Measurements from ENCODE around the gene VAMP2.

Gene VAMP2

DNA sequence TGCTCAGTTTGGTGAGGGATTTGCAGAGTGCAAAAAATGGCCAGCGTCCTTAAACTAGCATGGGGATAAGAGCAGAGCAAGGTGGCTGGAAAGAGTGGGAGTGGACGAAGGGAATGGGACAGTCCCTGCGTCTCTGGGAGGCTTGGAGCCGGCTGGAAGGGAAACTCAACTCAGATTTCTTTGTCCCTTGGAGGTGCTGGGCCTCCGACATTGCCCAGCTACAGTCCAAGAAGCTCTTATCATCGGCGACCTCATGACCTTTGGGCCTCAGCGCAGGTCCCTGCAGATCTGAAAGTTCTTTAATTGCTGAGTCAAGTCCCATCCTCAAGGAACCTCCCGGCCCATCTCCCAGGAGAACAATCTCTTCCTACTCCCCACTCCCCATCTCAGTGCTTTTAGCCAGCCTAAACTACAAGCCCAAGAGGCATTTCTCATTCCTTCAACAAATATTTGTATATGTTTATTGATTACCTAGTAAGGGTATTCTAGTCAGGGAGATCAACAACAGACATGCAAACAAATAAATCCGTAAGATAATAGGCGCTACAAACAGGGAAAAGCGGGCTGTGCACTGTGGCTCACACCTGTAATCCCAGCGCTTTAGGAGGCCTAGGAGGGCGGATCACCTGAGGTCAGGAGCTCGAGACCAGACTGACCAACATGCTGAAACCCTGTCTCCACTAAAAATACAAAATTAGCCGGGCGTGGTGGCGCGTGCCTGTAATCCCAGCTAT lies 14.4 kb upstream of the VAMP2 start:
- TF ChIP-seq CSDC2 (CRISPR knock-in tag; IDR thresholded peaks at IDR 0.05) (no peak), ZFP30 (CRISPR knock-in tag; IDR thresholded peaks at IDR 0.05) (no peak), ZNF70 (CRISPR knock-in tag; IDR thresholded peaks at IDR 0.05) (no peak), SNAI2 (CRISPR knock-in tag; IDR thresholded peaks at IDR 0.05) (no peak), TCF4 (CRISPR knock-in tag; IDR thresholded peaks at IDR 0.05; ENCODE audit: borderline replicate concordance) (no peak), ZFP3 (CRISPR knock-in tag; IDR thresholded peaks at IDR 0.05) (no peak)
- TF ChIP-seq, protein P1, sequence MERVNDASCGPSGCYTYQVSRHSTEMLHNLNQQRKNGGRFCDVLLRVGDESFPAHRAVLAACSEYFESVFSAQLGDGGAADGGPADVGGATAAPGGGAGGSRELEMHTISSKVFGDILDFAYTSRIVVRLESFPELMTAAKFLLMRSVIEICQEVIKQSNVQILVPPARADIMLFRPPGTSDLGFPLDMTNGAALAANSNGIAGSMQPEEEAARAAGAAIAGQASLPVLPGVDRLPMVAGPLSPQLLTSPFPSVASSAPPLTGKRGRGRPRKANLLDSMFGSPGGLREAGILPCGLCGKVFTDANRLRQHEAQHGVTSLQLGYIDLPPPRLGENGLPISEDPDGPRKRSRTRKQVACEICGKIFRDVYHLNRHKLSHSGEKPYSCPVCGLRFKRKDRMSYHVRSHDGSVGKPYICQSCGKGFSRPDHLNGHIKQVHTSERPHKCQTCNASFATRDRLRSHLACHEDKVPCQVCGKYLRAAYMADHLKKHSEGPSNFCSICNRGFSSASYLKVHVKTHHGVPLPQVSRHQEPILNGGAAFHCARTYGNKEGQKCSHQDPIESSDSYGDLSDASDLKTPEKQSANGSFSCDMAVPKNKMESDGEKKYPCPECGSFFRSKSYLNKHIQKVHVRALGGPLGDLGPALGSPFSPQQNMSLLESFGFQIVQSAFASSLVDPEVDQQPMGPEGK (CRISPR knock-in tag; IDR thresholded peaks at IDR 0.05; ENCODE audit: borderline replicate concordance): no peak
- TF ChIP-seq, protein P2, sequence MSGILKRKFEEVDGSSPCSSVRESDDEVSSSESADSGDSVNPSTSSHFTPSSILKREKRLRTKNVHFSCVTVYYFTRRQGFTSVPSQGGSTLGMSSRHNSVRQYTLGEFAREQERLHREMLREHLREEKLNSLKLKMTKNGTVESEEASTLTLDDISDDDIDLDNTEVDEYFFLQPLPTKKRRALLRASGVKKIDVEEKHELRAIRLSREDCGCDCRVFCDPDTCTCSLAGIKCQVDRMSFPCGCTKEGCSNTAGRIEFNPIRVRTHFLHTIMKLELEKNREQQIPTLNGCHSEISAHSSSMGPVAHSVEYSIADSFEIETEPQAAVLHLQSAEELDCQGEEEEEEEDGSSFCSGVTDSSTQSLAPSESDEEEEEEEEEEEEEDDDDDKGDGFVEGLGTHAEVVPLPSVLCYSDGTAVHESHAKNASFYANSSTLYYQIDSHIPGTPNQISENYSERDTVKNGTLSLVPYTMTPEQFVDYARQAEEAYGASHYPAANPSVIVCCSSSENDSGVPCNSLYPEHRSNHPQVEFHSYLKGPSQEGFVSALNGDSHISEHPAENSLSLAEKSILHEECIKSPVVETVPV (CRISPR knock-in tag; IDR thresholded peaks at IDR 0.05): no peak
- ATAC-seq: no peak

DNA sequence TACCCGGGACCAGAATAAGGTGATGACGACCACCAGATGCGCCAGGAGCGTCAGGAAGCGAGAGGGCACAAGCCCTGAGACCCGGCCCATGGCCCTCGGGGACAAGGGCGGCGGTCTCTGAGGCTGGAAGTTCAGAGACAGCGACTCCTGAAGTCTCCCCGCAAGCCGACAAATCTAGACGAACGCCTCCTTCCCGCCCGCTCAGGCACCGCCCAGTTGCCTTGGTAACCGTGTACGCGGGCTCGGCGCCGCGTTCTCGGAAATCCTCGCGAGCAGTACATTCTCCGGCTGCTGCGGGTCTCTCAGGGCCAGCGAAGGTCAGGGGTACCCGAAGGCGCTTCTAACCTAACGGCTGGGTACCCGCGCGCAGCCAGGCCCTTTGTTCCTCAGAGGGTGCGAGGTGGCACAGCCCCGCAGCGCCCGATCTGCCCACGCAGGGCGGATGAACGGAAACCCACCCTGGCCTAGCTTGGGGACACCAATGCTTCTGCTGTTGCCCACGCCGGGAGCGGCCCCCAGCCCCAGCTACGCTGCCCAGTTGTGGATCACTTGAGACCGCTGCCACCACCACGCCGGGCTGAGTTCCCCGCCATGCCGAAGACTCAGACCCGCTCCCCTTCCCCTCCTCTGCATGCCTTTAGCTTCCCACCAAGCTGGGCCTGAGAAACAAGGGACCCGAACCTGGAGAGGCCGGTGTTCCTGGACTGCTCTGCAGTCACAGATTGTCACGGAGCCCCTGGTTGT lies 13.6 kb upstream of the VAMP2 start, which contains the start of gene TMEM107:
TSS of gene TMEM107 (minus strand) at position 184 of the 744 bp plus-strand sequence. CDS start at position 90, 94 bp downstream.
- no peak for TF ChIP-seq ZNF565 (CRISPR knock-in tag; conservative IDR thresholded peaks at IDR 0.05; ENCODE audit: low read depth)
- no peak for TF ChIP-seq OSR1 (CRISPR knock-in tag; IDR thresholded peaks at IDR 0.05)
- TF ChIP-seq ARNTL (CRISPR knock-in tag; IDR thresholded peaks at IDR 0.05; ENCODE audit: borderline replicate concordance, low read depth): no peak
- TF ChIP-seq ZFP30 (CRISPR knock-in tag; IDR thresholded peaks at IDR 0.05): no peak
- no peak for TF ChIP-seq ISL1 (CRISPR knock-in tag; IDR thresholded peaks at IDR 0.05)
- peak; percentile 77 for ATAC-seq

DNA sequence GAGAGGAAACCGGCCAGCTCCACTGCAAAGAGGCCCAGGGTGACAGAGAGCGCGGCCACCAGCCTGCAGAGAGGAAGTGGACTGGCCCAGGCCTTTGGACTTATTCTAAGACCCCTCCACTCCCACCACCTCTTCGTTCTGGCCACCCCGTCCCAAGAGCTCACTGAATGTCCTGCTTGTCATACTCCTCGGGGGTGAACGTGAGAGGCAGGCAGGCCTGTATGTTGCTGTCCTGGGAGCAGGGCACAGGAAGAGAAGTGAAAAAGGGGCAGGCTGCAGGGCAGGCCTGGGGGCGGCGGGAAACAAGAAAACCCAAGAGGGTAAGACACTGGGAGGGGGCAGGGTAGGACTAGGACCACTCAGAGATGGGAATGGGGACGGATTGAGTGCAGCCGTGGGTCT lies 13.0 kb upstream of the VAMP2 start:
- TF ChIP-seq RARB (CRISPR knock-in tag; IDR thresholded peaks at IDR 0.05): no peak
- no peak for TF ChIP-seq ZNF565 (CRISPR knock-in tag; conservative IDR thresholded peaks at IDR 0.05; ENCODE audit: low read depth)
- TF ChIP-seq ZFP3 (CRISPR knock-in tag; IDR thresholded peaks at IDR 0.05): no peak
- TF ChIP-seq ZC3H10 (CRISPR knock-in tag; IDR thresholded peaks at IDR 0.05): no peak
- no peak for TF ChIP-seq TCF4 (CRISPR knock-in tag; IDR thresholded peaks at IDR 0.05; ENCODE audit: borderline replicate concordance)
- TF ChIP-seq PPARA (CRISPR knock-in tag; IDR thresholded peaks at IDR 0.05; ENCODE audit: borderline replicate concordance): no peak
- TF ChIP-seq TOX (CRISPR knock-in tag; IDR thresholded peaks at IDR 0.05; ENCODE audit: borderline replicate concordance): no peak
- TF ChIP-seq, protein P2 (CRISPR knock-in tag; IDR thresholded peaks at IDR 0.05): no peak
- TF ChIP-seq GLIS3 (CRISPR knock-in tag; IDR thresholded peaks at IDR 0.05): no peak
- no peak for TF ChIP-seq ZNF70 (CRISPR knock-in tag; IDR thresholded peaks at IDR 0.05)
- TF ChIP-seq ESRRG (CRISPR knock-in tag; IDR thresholded peaks at IDR 0.05): no peak
- no peak for TF ChIP-seq SNAI2 (CRISPR knock-in tag; IDR thresholded peaks at IDR 0.05)
- no peak for TF ChIP-seq ZNF8 (CRISPR knock-in tag; IDR thresholded peaks at IDR 0.05)
- no peak for TF ChIP-seq OSR1 (CRISPR knock-in tag; IDR thresholded peaks at IDR 0.05)
- TF ChIP-seq BACH2 (CRISPR knock-in tag; IDR thresholded peaks at IDR 0.05; ENCODE audit: borderline replicate concordance): no peak
- TF ChIP-seq, protein P3, sequence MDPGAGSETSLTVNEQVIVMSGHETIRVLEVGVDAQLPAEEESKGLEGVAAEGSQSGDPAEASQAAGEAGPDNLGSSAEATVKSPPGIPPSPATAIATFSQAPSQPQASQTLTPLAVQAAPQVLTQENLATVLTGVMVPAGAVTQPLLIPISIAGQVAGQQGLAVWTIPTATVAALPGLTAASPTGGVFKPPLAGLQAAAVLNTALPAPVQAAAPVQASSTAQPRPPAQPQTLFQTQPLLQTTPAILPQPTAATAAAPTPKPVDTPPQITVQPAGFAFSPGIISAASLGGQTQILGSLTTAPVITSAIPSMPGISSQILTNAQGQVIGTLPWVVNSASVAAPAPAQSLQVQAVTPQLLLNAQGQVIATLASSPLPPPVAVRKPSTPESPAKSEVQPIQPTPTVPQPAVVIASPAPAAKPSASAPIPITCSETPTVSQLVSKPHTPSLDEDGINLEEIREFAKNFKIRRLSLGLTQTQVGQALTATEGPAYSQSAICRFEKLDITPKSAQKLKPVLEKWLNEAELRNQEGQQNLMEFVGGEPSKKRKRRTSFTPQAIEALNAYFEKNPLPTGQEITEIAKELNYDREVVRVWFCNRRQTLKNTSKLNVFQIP (CRISPR knock-in tag; IDR thresholded peaks at IDR 0.05; ENCODE audit: borderline replicate concordance, low read depth): no peak
- TF ChIP-seq, protein P1 (CRISPR knock-in tag; IDR thresholded peaks at IDR 0.05; ENCODE audit: borderline replicate concordance): no peak
- peak; percentile 16 for ATAC-seq

Measured in SK-N-SH treated with all-trans-retinoic acid at 6 μM for 48 hours (cell line).